Breast epithelium (tissue), 4 donors: ENCODE results near the gene UST. TPM values are rescaled to one million over a fixed set of nuclear protein-coding genes. Genes with fewer than 3 reads are reported as not detected.
A peak's percentile ranks its signal among the peaks of the same experiment; 100 is the strongest.
"Not testable (repeated sequence)": the region's sequence is repeated elsewhere in the genome, so short reads cannot be mapped to it uniquely, and the experiment has no call there.

Experiments used
- DNase-seq, 2 donors: peaks; one replicate each; pipeline ENCODE4 v3.0.0-alpha.2; 2019; ENCODE audit warnings: low spot score in 2 of 2
- H3K27ac ChIP-seq, 2 donors: fragments of 200-600 bp; sonication (generic) in 1 of 2; one replicate each; pipeline ENCODE4 v1.5.1; 2016 to 2019; ENCODE audit warnings: mild to moderate bottlenecking in 1 of 2
- H3K27me3 ChIP-seq, 2 donors: fragments of 200-600 bp; sonication (generic) in 1 of 2; one replicate each; pipeline versions ENCODE4 v1.5.1 to v1.6.0; 2017 to 2019; ENCODE audit warnings: control low read depth in 1 of 2, mild to moderate bottlenecking in 1 of 2
- H3K36me3 ChIP-seq: fragments of 200-600 bp; one replicate; pipeline ENCODE4 v1.5.1; 2019
- H3K4me1 ChIP-seq, 2 donors: fragments of 200-600 bp; sonication (generic); one replicate each; pipeline ENCODE4 v1.5.1; 2016 to 2019; ENCODE audit warnings: control low read depth in 1 of 2
- H3K4me3 ChIP-seq, 3 donors: fragments of 200-600 bp; sonication (generic); 1 replicate in 2 of 3; 2 replicates in 1 of 3; pipeline ENCODE4 v1.5.1; 2016 to 2019; ENCODE audit warnings: mild to moderate bottlenecking in 3 of 3, moderate library complexity in 2 of 3
- H3K9me3 ChIP-seq, 2 donors: fragments of 200-600 bp; sonication (generic) in 1 of 2; one replicate each; pipeline ENCODE4 v1.5.1; 2016 to 2019; ENCODE audit warnings: control low read depth in 1 of 2
- CTCF ChIP-seq, 3 donors: fragments of 450-650 bp; IDR thresholded peaks; one replicate each; pipeline ENCODE4 v1.5.1; 2016 to 2017; ENCODE audit warnings: antibody characterized with exemption in 3 of 3, mild to moderate bottlenecking in 3 of 3, moderate library complexity in 3 of 3
- POLR2A ChIP-seq: fragments of 450-650 bp; IDR thresholded peaks from one replicate; pipeline ENCODE4 v1.6.1; 2016; ENCODE audit warnings: antibody characterized with exemption, mild to moderate bottlenecking, moderate library complexity
- POLR2AphosphoS5 ChIP-seq, 3 donors: sonication (generic); formaldehyde crosslinking; IDR thresholded peaks; one replicate each; pipeline ENCODE4 v1.6.1; 2017; ENCODE audit warnings: antibody characterized with exemption in 3 of 3
- intact Hi-C: fragments of 100-400 bp; cut with DNase I; formaldehyde crosslinking; loops from one replicate; pipeline ENCODE4 v1.15.1; 2023; ENCODE audit warnings: low total_unique reads
- total RNA-seq, 3 donors: library from RNA; depleted of rRNA; stranded (reverse); fragments of >200 nt; gene quantifications; one replicate each; pipeline ENCODE4 v1.1.0, GENCODE V29; 2016

Gene UST
- total RNA-seq, 3 donors from 2014 or later: 10.5 to 28.8 (median 13.2) TPM

GRCh38 chr6:148969603-148970061 lies 222.8 kb downstream of the UST start:
- no peaks in the 10 kb centered on the region for H3K4me1 ChIP-seq
- H3K9me3 ChIP-seq: no peaks in the 10 kb centered on the region
- H3K36me3 ChIP-seq: no peaks in the 10 kb centered on the region
- TF ChIP-seq CTCF (IDR thresholded peaks at IDR 0.05): no peak
- TF ChIP-seq POLR2A: no peak
- TF ChIP-seq POLR2AphosphoS5 (IDR thresholded peaks at IDR 0.05): no peak
- no peak for DNase-seq
- H3K27ac ChIP-seq: no peak overlapping the region
- H3K4me3 ChIP-seq: no peak overlapping the region
- H3K27me3 ChIP-seq: no peaks in the 10 kb centered on the region
- intact Hi-C loops: loop anchor here (10.0 kb wide), 1 partner anchor 1725 kb away; no protein-coding TSS in a partner anchor

GRCh38 chr6:148971031-148971927 lies 224.4 kb downstream of the UST start:
- no peaks in the 10 kb centered on the region for H3K36me3 ChIP-seq
- intact Hi-C loops: no loop called here
- no peaks in the 10 kb centered on the region for H3K27me3 ChIP-seq
- TF ChIP-seq CTCF (IDR thresholded peaks at IDR 0.05) (no peak), POLR2AphosphoS5 (IDR thresholded peaks at IDR 0.05) (no peak), POLR2A (no peak)
- no peaks in the 10 kb centered on the region for H3K9me3 ChIP-seq
- no peaks in the 10 kb centered on the region for H3K4me1 ChIP-seq
- no peak overlapping the region for H3K27ac ChIP-seq
- no peak for DNase-seq
- no peak overlapping the region for H3K4me3 ChIP-seq

GRCh38 chr6:148972481-148972880 lies 225.7 kb downstream of the UST start:
- no peak for TF ChIP-seq CTCF (IDR thresholded peaks at IDR 0.05)
- TF ChIP-seq POLR2A: no peak
- no peak for TF ChIP-seq POLR2AphosphoS5 (IDR thresholded peaks at IDR 0.05)
- H3K4me1 ChIP-seq: no peaks in the 10 kb centered on the region
- peak; percentile 32 to 56 for DNase-seq
- no peak overlapping the region for H3K27ac ChIP-seq
- no peaks in the 10 kb centered on the region for H3K9me3 ChIP-seq
- intact Hi-C loops: no loop called here
- H3K36me3 ChIP-seq: no peaks in the 10 kb centered on the region
- no peak overlapping the region for H3K4me3 ChIP-seq
- no peaks in the 10 kb centered on the region for H3K27me3 ChIP-seq

- H3K27ac ChIP-seq: no peak overlapping the region
- no peaks in the 10 kb centered on the region for H3K36me3 ChIP-seq
- no peak for TF ChIP-seq POLR2AphosphoS5 (IDR thresholded peaks at IDR 0.05)
- peak in 1 of 3 donors; percentile 29 for TF ChIP-seq CTCF (IDR thresholded peaks at IDR 0.05)
- H3K9me3 ChIP-seq: no peaks in the 10 kb centered on the region
- intact Hi-C loops: no loop called here
- H3K4me3 ChIP-seq: no peak overlapping the region
- no peak for DNase-seq
- no peaks in the 10 kb centered on the region for H3K27me3 ChIP-seq
- H3K4me1 ChIP-seq: no peaks in the 10 kb centered on the region
These were observed 226.8 kb downstream of the UST start for GRCh38 chr6:148973538-148974208.

- H3K27me3 ChIP-seq: no peaks in the 10 kb centered on the region
- no peak for DNase-seq
- no peak overlapping the region for H3K27ac ChIP-seq
- intact Hi-C loops: no loop called here
- no peaks in the 10 kb centered on the region for H3K9me3 ChIP-seq
- TF ChIP-seq POLR2AphosphoS5 (IDR thresholded peaks at IDR 0.05) (no peak), POLR2A (no peak), CTCF (IDR thresholded peaks at IDR 0.05) (no peak)
- H3K36me3 ChIP-seq: no peaks in the 10 kb centered on the region
- no peak overlapping the region for H3K4me3 ChIP-seq
- H3K4me1 ChIP-seq: no peaks in the 10 kb centered on the region
These were observed 227.5 kb downstream of the UST start for GRCh38 chr6:148974351-148974750.

- H3K27me3 ChIP-seq, H3K4me1 ChIP-seq, H3K4me3 ChIP-seq, H3K27ac ChIP-seq, DNase-seq, H3K36me3 ChIP-seq, intact Hi-C loops, H3K9me3 ChIP-seq: not testable (repeated sequence)
These were observed 231.5 kb downstream of the UST start for GRCh38 chr6:148978298-148978697.
